Measurements from ENCODE around the gene MOG. TPM values are rescaled to one million over a fixed set of nuclear protein-coding genes. Genes with fewer than 3 reads are reported as not detected.

MOG gene
- polyA plus RNA-seq, 1 of the 3 experiments (the other 2 are of a cell fraction) = not detected

DNA sequence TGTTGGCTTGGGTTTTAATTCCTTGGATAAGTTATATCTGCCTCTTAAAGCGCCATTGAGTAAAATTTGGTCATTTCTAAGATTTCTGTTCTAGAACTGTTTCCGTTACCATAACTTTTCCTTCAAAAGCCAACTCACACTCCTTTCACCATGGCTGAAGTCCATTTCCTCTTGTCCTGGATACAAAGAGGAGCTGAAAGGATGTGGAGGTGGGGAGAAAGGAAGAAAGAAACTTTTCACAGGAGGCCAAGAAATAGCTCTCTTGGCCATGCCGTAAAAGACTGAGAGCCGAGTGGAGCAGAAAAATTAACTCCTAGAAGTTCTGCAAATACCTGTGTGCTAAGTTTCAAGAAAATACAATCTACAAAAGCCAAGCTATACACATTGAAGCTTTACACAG is 45.5 kb upstream of the MOG start:
- no peak overlapping the region for H3K4me3 ChIP-seq (ENCODE audit: low read depth in 2 of 2, low read length in 1 of 2)
- no peak overlapping the region for H3K9ac ChIP-seq
- no peaks in the 10 kb centered on the region for H3F3A ChIP-seq (replicated peaks; ENCODE audit: insufficient read depth)
- no peaks in the 10 kb centered on the region for H3K4me1 ChIP-seq (ENCODE audit: control insufficient read depth in 1 of 2, insufficient read depth in 2 of 2, low read depth in 1 of 2, low read length in 1 of 2)
- DNase-seq = no peak
- WGBS (ENCODE audit: low lambda C conversion rate) = 96% methylated on average over 4 of the region's 4 CpGs
- no peaks in the 10 kb centered on the region for H3K79me2 ChIP-seq (ENCODE audit: insufficient read depth)
- no peaks in the 10 kb centered on the region for H3K27me3 ChIP-seq (ENCODE audit: insufficient read depth)
- POLR2A ChIA-PET = interaction anchor here (0.9 kb wide), 1 partner anchor 17 kb away, joined by 5 read pairs; no protein-coding TSS in a partner anchor
- CTCF ChIA-PET = interaction anchor here (0.9 to 2.2 kb wide), 6 partner anchors 8 to 42 kb away, joined by 3 to 11 read pairs (median 4); no protein-coding TSS in a partner anchor
- H3K4me2 ChIP-seq = no peak overlapping the region
- TF ChIP-seq GATA2 (CRISPR knock-in tag; IDR thresholded peaks at IDR 0.05) = no peak
- TF ChIP-seq, protein P1, sequence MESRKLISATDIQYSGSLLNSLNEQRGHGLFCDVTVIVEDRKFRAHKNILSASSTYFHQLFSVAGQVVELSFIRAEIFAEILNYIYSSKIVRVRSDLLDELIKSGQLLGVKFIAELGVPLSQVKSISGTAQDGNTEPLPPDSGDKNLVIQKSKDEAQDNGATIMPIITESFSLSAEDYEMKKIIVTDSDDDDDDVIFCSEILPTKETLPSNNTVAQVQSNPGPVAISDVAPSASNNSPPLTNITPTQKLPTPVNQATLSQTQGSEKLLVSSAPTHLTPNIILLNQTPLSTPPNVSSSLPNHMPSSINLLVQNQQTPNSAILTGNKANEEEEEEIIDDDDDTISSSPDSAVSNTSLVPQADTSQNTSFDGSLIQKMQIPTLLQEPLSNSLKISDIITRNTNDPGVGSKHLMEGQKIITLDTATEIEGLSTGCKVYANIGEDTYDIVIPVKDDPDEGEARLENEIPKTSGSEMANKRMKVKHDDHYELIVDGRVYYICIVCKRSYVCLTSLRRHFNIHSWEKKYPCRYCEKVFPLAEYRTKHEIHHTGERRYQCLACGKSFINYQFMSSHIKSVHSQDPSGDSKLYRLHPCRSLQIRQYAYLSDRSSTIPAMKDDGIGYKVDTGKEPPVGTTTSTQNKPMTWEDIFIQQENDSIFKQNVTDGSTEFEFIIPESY (IDR thresholded peaks at IDR 0.05; ENCODE audit: borderline replicate concordance, low read depth) = no peak
- TF ChIP-seq RXRA (IDR thresholded peaks at IDR 0.05; ENCODE audit: borderline replicate concordance, low read depth) = no peak
- TF ChIP-seq TCF12 (IDR thresholded peaks at IDR 0.05) = no peak
- no peak for TF ChIP-seq SIN3A (IDR thresholded peaks at IDR 0.05; ENCODE audit: borderline replicate concordance, low read depth, low read length)
- no peak for TF ChIP-seq SMC3 (IDR thresholded peaks at IDR 0.05; ENCODE audit: low read depth, low read length)
- TF ChIP-seq MEF2A (IDR thresholded peaks at IDR 0.05; ENCODE audit: borderline replicate concordance, low read depth) = no peak
- TF ChIP-seq RAD21 (IDR thresholded peaks at IDR 0.05; ENCODE audit: low read length) = no peak
- no peak for TF ChIP-seq RFX5 (IDR thresholded peaks at IDR 0.05; ENCODE audit: low read length)
- TF ChIP-seq RCOR1 (IDR thresholded peaks at IDR 0.05; ENCODE audit: low read length) = no peak
- no peak for TF ChIP-seq ELF1 (IDR thresholded peaks at IDR 0.05)
- TF ChIP-seq YY1 (IDR thresholded peaks at IDR 0.05; ENCODE audit: low read depth) = no peak
- TF ChIP-seq, protein P2, sequence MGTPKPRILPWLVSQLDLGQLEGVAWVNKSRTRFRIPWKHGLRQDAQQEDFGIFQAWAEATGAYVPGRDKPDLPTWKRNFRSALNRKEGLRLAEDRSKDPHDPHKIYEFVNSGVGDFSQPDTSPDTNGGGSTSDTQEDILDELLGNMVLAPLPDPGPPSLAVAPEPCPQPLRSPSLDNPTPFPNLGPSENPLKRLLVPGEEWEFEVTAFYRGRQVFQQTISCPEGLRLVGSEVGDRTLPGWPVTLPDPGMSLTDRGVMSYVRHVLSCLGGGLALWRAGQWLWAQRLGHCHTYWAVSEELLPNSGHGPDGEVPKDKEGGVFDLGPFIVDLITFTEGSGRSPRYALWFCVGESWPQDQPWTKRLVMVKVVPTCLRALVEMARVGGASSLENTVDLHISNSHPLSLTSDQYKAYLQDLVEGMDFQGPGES (IDR thresholded peaks at IDR 0.05; ENCODE audit: low read depth, low read length) = no peak
- TF ChIP-seq, protein P3, sequence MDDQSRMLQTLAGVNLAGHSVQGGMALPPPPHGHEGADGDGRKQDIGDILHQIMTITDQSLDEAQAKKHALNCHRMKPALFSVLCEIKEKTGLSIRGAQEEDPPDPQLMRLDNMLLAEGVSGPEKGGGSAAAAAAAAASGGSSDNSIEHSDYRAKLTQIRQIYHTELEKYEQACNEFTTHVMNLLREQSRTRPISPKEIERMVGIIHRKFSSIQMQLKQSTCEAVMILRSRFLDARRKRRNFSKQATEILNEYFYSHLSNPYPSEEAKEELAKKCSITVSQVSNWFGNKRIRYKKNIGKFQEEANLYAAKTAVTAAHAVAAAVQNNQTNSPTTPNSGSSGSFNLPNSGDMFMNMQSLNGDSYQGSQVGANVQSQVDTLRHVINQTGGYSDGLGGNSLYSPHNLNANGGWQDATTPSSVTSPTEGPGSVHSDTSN (IDR thresholded peaks at IDR 0.05) = no peak
- no peak for TF ChIP-seq NRF1 (IDR thresholded peaks at IDR 0.05; ENCODE audit: low read depth, low read length)
- no peak for TF ChIP-seq CHD2 (IDR thresholded peaks at IDR 0.05; ENCODE audit: low read length, partially characterized antibody)
- TF ChIP-seq NFIC (IDR thresholded peaks at IDR 0.05; ENCODE audit: borderline replicate concordance) = no peak
- TF ChIP-seq, protein P4, sequence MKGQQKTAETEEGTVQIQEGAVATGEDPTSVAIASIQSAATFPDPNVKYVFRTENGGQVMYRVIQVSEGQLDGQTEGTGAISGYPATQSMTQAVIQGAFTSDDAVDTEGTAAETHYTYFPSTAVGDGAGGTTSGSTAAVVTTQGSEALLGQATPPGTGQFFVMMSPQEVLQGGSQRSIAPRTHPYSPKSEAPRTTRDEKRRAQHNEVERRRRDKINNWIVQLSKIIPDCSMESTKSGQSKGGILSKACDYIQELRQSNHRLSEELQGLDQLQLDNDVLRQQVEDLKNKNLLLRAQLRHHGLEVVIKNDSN (IDR thresholded peaks at IDR 0.05; ENCODE audit: borderline replicate concordance, low read depth) = no peak
- H2AFZ ChIP-seq (ENCODE audit: low read depth) = no peak overlapping the region
- no peaks in the 10 kb centered on the region for H4K20me1 ChIP-seq (ENCODE audit: insufficient read depth)
- no peaks in the 10 kb centered on the region for H3K9me3 ChIP-seq
- peaks cover 36 to 57% of the 10 kb centered on the region in 2 experiments for H3K36me3 ChIP-seq (replicated peaks in 1 of 2; ENCODE audit: control insufficient read depth in 1 of 2, insufficient read depth in 2 of 2, low read length in 1 of 2)
- H3K27ac ChIP-seq (ENCODE audit: low read depth in 2 of 2, low read length in 1 of 2) = no peak overlapping the region
- H3K9me2 ChIP-seq = no peaks in the 10 kb centered on the region

All from SK-N-SH (cell line).